GM21367 (cell line): Measurements from ENCODE around the gene ACTN2.
"Not testable (repeated sequence)": the region's sequence is repeated elsewhere in the genome, so short reads cannot be mapped to it uniquely, and the experiment has no call there.

Experiments
- ATAC-seq: cut with Tn5 transposase; IDR thresholded peaks from one replicate; pipeline ENCODE4 v1.9.1; 2021; ENCODE audit not compliant: unreplicated experiment

ACTN2 gene

GRCh38 chr1:236685917-236686814 lies at the start of gene ACTN2:
ACTN2 (plus strand) TSS chr1:236686499; CDS start chr1:236686674, 175 bp downstream.
- peak; percentile 85 for ATAC-seq

DNA sequence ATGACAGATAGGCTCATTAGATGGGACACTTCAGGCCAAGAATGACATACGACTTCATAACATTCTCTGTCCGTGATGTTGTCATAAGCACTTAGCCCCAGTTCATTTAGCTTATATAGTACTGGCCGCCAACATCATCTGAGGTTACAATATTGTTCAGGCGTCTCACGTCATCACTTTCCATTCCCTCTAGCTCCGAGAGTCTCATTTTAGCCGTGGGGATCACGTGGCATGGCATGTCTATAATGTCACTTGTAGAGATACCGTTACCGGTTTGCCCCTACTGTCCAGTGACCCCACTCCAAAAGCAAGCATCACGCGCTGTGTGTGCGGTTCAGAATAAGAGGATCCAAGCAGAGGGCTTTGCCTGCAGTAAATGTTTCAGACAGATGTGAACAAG lies 47.4 kb upstream of the ACTN2 start:
- ATAC-seq = no peak

GRCh38 chr1:236639686-236640085 lies 46.6 kb upstream of the ACTN2 start:
- no peak for ATAC-seq

DNA sequence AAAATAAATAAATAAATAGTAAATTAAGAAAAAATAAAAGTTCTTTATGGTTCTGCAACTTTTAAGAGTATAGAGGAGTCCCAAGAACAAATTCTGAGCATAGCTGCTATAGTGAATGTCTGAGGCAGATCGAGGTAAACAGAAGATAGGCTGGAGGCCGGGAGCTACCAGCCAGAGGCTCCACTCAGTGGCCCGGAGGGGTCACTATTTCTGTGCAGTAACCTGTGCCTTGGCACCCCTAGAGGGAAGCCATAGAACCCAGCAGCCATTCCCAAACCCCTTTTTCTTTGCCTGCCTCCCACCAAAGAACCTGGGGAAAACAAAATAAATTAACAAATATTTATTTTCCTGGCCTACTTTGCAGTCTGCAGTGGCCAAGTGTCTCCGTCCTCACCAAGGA lies 43.5 kb upstream of the ACTN2 start:
- ATAC-seq = no peak

GRCh38 chr1:236645016-236645680 lies 41.2 kb upstream of the ACTN2 start:
- ATAC-seq = no peak

- no peak for ATAC-seq
Measured at GRCh38 chr1:236654511-236654910, 31.8 kb upstream of the ACTN2 start.

DNA sequence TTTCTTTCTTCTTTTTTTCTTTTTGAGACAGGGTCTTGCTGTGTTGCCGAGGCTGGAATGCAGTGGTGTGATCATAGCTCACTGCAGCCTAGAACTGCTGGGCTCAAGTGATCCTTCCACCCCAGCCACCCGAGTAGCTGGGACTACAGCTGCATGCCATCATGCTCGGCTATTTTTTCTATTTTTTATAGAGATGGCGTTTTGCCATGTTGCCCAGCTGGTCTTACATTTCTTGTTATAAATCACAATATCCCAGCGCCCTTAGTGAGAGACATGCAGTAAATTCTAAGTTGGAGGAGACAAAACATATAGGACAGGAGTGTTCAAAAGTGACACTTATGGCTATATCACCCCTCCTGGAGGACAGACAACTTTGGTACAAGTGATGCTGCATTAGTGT lies 31.3 kb upstream of the ACTN2 start:
- no peak for ATAC-seq

- no peak for ATAC-seq
Measured at GRCh38 chr1:236657398-236657797, 28.9 kb upstream of the ACTN2 start.

GRCh38 chr1:236659792-236660587 lies 26.3 kb upstream of the ACTN2 start:
- ATAC-seq = no peak

DNA sequence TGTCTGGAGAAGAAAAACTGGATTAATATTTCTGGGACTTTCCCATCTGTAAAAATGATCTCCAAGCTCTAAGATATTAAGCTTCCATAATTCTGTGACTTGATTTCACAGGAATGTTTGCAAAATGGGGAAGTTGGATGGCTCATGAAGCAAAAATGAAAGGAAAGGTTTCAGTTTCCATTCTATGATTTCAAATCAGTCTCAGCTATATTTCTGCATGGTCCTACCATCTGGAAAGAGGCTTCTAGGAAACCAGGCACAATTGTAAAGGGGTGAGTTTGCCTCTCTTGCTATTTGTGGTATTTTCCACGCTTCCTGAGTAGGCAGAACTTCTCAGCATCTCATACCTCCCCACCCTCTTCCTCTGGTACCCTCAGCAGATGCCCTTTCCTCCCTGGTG lies 22.4 kb upstream of the ACTN2 start:
- ATAC-seq = no peak

GRCh38 chr1:236668909-236669308 lies 17.4 kb upstream of the ACTN2 start:
- ATAC-seq = not testable (repeated sequence)

GRCh38 chr1:236670060-236670459 lies 16.2 kb upstream of the ACTN2 start:
- no peak for ATAC-seq

GRCh38 chr1:236673289-236673919 lies 12.9 kb upstream of the ACTN2 start:
- no peak for ATAC-seq

DNA sequence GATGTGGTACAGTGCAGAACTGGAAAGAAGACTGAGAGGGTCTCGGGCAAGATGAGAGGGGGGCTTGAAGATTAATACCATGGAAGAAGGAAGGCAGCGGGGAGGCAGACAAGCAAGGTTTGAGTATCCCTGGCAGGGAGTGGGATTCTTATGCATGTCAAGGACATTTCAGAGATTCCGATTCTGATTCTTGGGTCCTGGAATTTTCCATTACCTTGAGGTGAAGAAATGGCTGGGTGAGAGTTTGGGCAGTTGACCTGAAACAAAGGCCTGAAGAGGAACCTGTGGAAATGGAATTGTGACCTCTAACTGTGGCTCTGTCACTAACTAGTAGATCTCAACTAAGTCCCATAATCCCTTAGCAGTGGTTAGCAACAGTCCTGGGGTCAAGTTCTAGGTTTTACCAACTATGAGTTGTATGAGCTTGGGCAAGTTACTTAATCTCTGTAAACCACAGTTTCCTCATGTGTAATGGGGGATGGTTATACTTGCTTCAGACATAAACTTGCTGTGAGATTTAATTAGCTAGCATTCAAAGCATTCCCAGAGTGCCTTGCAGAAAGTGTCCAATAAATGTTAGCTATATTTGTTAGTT lies 8.6 kb upstream of the ACTN2 start:
- ATAC-seq = no peak

GRCh38 chr1:236681219-236681618 lies 5.1 kb upstream of the ACTN2 start:
- no peak for ATAC-seq

GRCh38 chr1:236685205-236685916 lies 938 bp upstream of the ACTN2 start:
- no peak for ATAC-seq

GRCh38 chr1:236686815-236687160 lies 489 bp downstream of the ACTN2 start:
- ATAC-seq = no peak

- ATAC-seq = no peak
Measured at GRCh38 chr1:236687273-236687672, 974 bp downstream of the ACTN2 start.

DNA sequence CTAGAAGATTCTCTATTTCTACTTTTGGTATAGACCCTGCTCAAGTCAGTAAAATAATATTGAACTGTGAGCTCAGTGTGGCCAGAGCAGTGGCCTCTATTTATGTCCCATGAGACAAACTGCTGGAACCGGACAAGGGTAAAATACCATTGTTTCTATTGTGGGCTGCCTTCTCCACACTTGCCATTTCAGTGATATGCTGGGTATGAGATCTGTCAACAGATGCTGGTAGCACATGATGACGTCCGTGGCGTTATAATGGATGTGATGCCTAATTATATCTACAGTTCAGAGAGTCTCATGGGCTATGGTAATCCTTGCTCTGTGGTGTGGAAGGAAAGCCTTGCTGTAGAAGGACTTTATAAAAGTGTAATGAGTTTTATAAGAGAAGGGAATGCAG lies 2.4 kb downstream of the ACTN2 start:
- ATAC-seq = no peak
